H9 (cell line): ENCODE results near the gene SLC35A1. TPM values are rescaled to one million over a fixed set of nuclear protein-coding genes. Genes with fewer than 3 reads are reported as not detected.

ENCODE experiments used
- DNase-seq: peaks from one replicate; pipeline ENCODE4 v3.0.0-alpha.2; 2017
- H2AFZ ChIP-seq: one replicate; pipeline ENCODE4 v1.6.1; 2013; ENCODE audit warnings: mild to moderate bottlenecking, low read length, control low read depth, moderate library complexity
- H2AK5ac ChIP-seq: 2 replicates; pipeline ENCODE4 v1.6.1; 2013; ENCODE audit warnings: low read length, control low read depth, mixed read lengths; ENCODE audit not compliant: insufficient read length
- H2BK120ac ChIP-seq: one replicate; pipeline ENCODE4 v1.6.1; 2013; ENCODE audit warnings: low read depth, mild to moderate bottlenecking, low read length, control low read depth, inconsistent platforms; ENCODE audit not compliant: poor library complexity, severe bottlenecking
- H2BK12ac ChIP-seq: 2 replicates; pipeline ENCODE4 v1.6.1; 2013; ENCODE audit warnings: low read length, control low read depth, mixed read lengths, low read depth; ENCODE audit not compliant: insufficient read length
- H2BK15ac ChIP-seq: 2 replicates; pipeline ENCODE4 v1.6.1; 2013; ENCODE audit warnings: low read depth, low read length, control low read depth
- H2BK20ac ChIP-seq: one replicate; pipeline ENCODE4 v1.6.1; 2013; ENCODE audit warnings: low read depth, mild to moderate bottlenecking, low read length, control low read depth, inconsistent platforms; ENCODE audit not compliant: poor library complexity, severe bottlenecking
- H2BK5ac ChIP-seq: 2 replicates; pipeline ENCODE4 v1.6.1; 2013; ENCODE audit warnings: low read length, control low read depth, mixed read lengths; ENCODE audit not compliant: insufficient read length
- H3K14ac ChIP-seq: 2 replicates; pipeline ENCODE4 v1.6.1; 2013; ENCODE audit warnings: low read length, control low read depth; ENCODE audit not compliant: insufficient read depth
- H3K18ac ChIP-seq: 2 replicates; pipeline ENCODE4 v1.6.1; 2013; ENCODE audit warnings: low read depth, mild to moderate bottlenecking, mixed read lengths, low read length, control low read depth; ENCODE audit not compliant: insufficient read length
- H3K23ac ChIP-seq: 2 replicates; pipeline ENCODE4 v1.6.1; 2013; ENCODE audit warnings: low read length, control low read depth, mixed read lengths, low read depth; ENCODE audit not compliant: insufficient read length
- H3K23me2 ChIP-seq: 2 replicates; pipeline ENCODE4 v1.6.1; 2013; ENCODE audit warnings: low read depth, mild to moderate bottlenecking, mixed read lengths, low read length, control low read depth; ENCODE audit not compliant: insufficient read length, poor library complexity, severe bottlenecking
- H3K27ac ChIP-seq: 2 replicates; pipeline ENCODE4 v1.5.1; 2013; ENCODE audit warnings: low read length, control low read depth, mixed read lengths, low read depth; ENCODE audit not compliant: insufficient read length
- H3K27me3 ChIP-seq: 2 replicates; pipeline ENCODE4 v1.6.1; 2013; ENCODE audit warnings: low read length, control low read depth, inconsistent platforms; ENCODE audit not compliant: insufficient read depth
- H3K4ac ChIP-seq: 2 replicates; pipeline ENCODE4 v1.6.1; 2013; ENCODE audit warnings: low read depth, mild to moderate bottlenecking, control low read depth, inconsistent platforms, low read length, moderate library complexity
- H3K4me1 ChIP-seq: 2 replicates; pipeline ENCODE4 v1.6.1; 2013; ENCODE audit warnings: low read length, control low read depth, inconsistent platforms; ENCODE audit not compliant: insufficient read depth
- H3K4me2 ChIP-seq: 2 replicates; pipeline ENCODE4 v1.6.1; 2013; ENCODE audit warnings: low read length, control low read depth, mixed read lengths; ENCODE audit not compliant: insufficient read length, insufficient read depth
- H3K56ac ChIP-seq: 2 replicates; pipeline ENCODE4 v1.6.1; 2013; ENCODE audit warnings: low read depth, mild to moderate bottlenecking, mixed read lengths, low read length, control low read depth; ENCODE audit not compliant: insufficient read length
- H3K79me1 ChIP-seq: 2 replicates; pipeline ENCODE4 v1.6.1; 2013; ENCODE audit warnings: low read depth, mild to moderate bottlenecking, moderate library complexity, low read length, control low read depth, inconsistent platforms; ENCODE audit not compliant: insufficient read depth, poor library complexity, severe bottlenecking
- H3K79me2 ChIP-seq: 2 replicates; pipeline ENCODE4 v1.6.1; 2013; ENCODE audit warnings: low read length, control low read depth, inconsistent platforms; ENCODE audit not compliant: insufficient read depth
- H3K9ac ChIP-seq: 2 replicates; pipeline ENCODE4 v1.6.1; 2013; ENCODE audit warnings: low read length, control low read depth, mixed read lengths; ENCODE audit not compliant: insufficient read length; ENCODE audit errors: extremely low read depth
- H3K9me3 ChIP-seq: one replicate; pipeline ENCODE4 v1.6.1; 2013; ENCODE audit warnings: low read depth, low read length, inconsistent platforms; ENCODE audit not compliant: control insufficient read depth
- H3T11ph ChIP-seq: one replicate; pipeline ENCODE4 v1.6.1; 2013; ENCODE audit warnings: mild to moderate bottlenecking, low read length, control low read depth, inconsistent platforms
- H4K20me1 ChIP-seq: one replicate; pipeline ENCODE4 v1.6.1; 2013; ENCODE audit not compliant: control insufficient read depth, insufficient read length, insufficient read depth
- H4K5ac ChIP-seq: 2 replicates; pipeline ENCODE4 v1.6.1; 2013; ENCODE audit warnings: low read depth, mild to moderate bottlenecking, mixed read lengths, low read length, control low read depth; ENCODE audit not compliant: insufficient read length
- H4K8ac ChIP-seq: replicated peaks from 2 replicates; pipeline ENCODE4 v1.6.1; 2013; ENCODE audit warnings: low read length, control low read depth, mixed read lengths, low read depth; ENCODE audit not compliant: insufficient read length
- H4K91ac ChIP-seq: 2 replicates; pipeline ENCODE4 v1.6.1; 2013; ENCODE audit warnings: low read depth, mild to moderate bottlenecking, moderate library complexity, mixed read lengths, low read length, control low read depth; ENCODE audit not compliant: insufficient read length
- H3K27ac Mint-ChIP-seq, 3 experiments: 2 replicates in 2 of 3; 3 replicates in 1 of 3; pipeline ENCODE4 v1.8.0; 2020 to 2021; ENCODE audit warnings: mixed read lengths in 3 of 3, mild to moderate bottlenecking in 1 of 3, moderate library complexity in 1 of 3
- H3K27me3 Mint-ChIP-seq: 2 replicates; pipeline ENCODE4 v1.8.0; 2021; ENCODE audit warnings: low read depth, mild to moderate bottlenecking, moderate library complexity, mixed read lengths
- H3K36me3 Mint-ChIP-seq, 3 experiments: 2 replicates in 2 of 3; 3 replicates in 1 of 3; pipeline ENCODE4 v1.8.0; 2020 to 2021; ENCODE audit warnings: low read depth in 3 of 3, mixed read lengths in 3 of 3; ENCODE audit not compliant: insufficient read depth in 1 of 3
- H3K4me1 Mint-ChIP-seq, 2 experiments: 2 replicates each; pipeline ENCODE4 v1.8.0; 2020; ENCODE audit warnings: mixed read lengths in 2 of 2
- H3K4me3 Mint-ChIP-seq, 2 experiments: 2 replicates in 1 of 2; 3 replicates in 1 of 2; pipeline ENCODE4 v1.8.0; 2020 to 2021; ENCODE audit warnings: mild to moderate bottlenecking in 2 of 2, mixed read lengths in 2 of 2, moderate library complexity in 1 of 2
- H3K9me3 Mint-ChIP-seq, 2 experiments: 2 replicates in 1 of 2; 3 replicates in 1 of 2; pipeline ENCODE4 v1.8.0; 2020; ENCODE audit warnings: mild to moderate bottlenecking in 2 of 2, mixed read lengths in 2 of 2, moderate library complexity in 1 of 2
- CTCF ChIP-seq: fragments of 200-600 bp; sonication (generic); conservative IDR thresholded peaks from 3 replicates; pipeline ENCODE4 v1.8.0; 2021; ENCODE audit warnings: antibody characterized with exemption, mild to moderate bottlenecking
- WGBS: extraction: QIAGEN DNeasy Blood & Tissue Kit; methylation state at CpG from one replicate; pipeline ENCODE4 v1.1.7; 2013; ENCODE audit warnings: missing lambda C conversion rate, low lambda C conversion rate, mixed read lengths; ENCODE audit not compliant: insufficient read length; ENCODE audit errors: extremely low coverage; 5-methylcytosine and 5-hydroxymethylcytosine counted together
- total RNA-seq: library from RNA; stranded (reverse); gene quantifications from 2 replicates; pipeline ENCODE4 v1.2.1, GENCODE V29; 2021

The SLC35A1 gene
- total RNA-seq, 1 experiment from 2014 or later: 6.1 TPM

- H3K4me1 Mint-ChIP-seq: peaks cover 20 to 28% of the 10 kb centered on the region in 2 experiments
These were observed 11.7 kb downstream of the SLC35A1 start for GRCh38 chr6:87484491-87484890.

More at GRCh38 chr6:87484491-87484890, 11.7 kb downstream of the SLC35A1 start:
- Mint-ChIP-seq H3K27me3 (no peaks in the 10 kb centered on the region), H3K36me3 (peaks cover 5 to 11% (median 9%) of the 10 kb centered on the region in 3 experiments; a peak in 5 of 7 replicates), H3K27ac (peak overlapping the region in 1 of 3 experiments; percentile 11; a peak in 1 of 7 replicates), H3K4me3 (no peak overlapping the region; a peak in 1 of 5 replicates), H3K9me3 (peaks cover 9 to 10% of the 10 kb centered on the region in 2 experiments; a peak in 4 of 5 replicates)
- H2BK15ac ChIP-seq: no peak overlapping the region
- no peaks in the 10 kb centered on the region for H4K20me1 ChIP-seq
- H3T11ph ChIP-seq: no peak overlapping the region
- H4K5ac ChIP-seq: no peak overlapping the region
- no peaks in the 10 kb centered on the region for H3K9me3 ChIP-seq
- H2AFZ ChIP-seq: no peak overlapping the region
- no peaks in the 10 kb centered on the region for H3K79me2 ChIP-seq
- no peaks in the 10 kb centered on the region for H3K27me3 ChIP-seq
- WGBS: no CpG with 5 or more reads among the region's 7 CpGs
- H4K91ac ChIP-seq: no peak overlapping the region
- H3K18ac ChIP-seq: no peak overlapping the region
- TF ChIP-seq CTCF: no peak
- H2BK120ac ChIP-seq: no peak overlapping the region
- no peak overlapping the region for H3K23ac ChIP-seq
- no peak overlapping the region for H2BK5ac ChIP-seq
- H3K4ac ChIP-seq: no peak overlapping the region
- H3K9ac ChIP-seq: no peak overlapping the region
- H2BK20ac ChIP-seq: no peak overlapping the region
- H3K4me1 ChIP-seq: no peaks in the 10 kb centered on the region; the same call in none of the 2 replicates
- H3K56ac ChIP-seq: no peak overlapping the region
- H3K79me1 ChIP-seq: no peaks in the 10 kb centered on the region
- no peak overlapping the region for H2AK5ac ChIP-seq
- H4K8ac ChIP-seq: no peak overlapping the region
- no peaks in the 10 kb centered on the region for H3K23me2 ChIP-seq
- no peak overlapping the region for H3K4me2 ChIP-seq
- no peak overlapping the region for H3K27ac ChIP-seq
- no peak overlapping the region for H2BK12ac ChIP-seq
- no peak for DNase-seq
- no peak overlapping the region for H3K14ac ChIP-seq
